DMS 273 (cell line): ENCODE data around the gene PTDSS2.
"Not testable (repeated sequence)": the region's sequence is repeated elsewhere in the genome, so short reads cannot be mapped to it uniquely, and the experiment has no call there.

Source experiments
- DNase-seq: peaks from one replicate; lab custom pipeline; 2025; ENCODE audit not compliant: unreplicated experiment; lab: John Stamatoyannopoulos, UW

The PTDSS2 gene

GRCh38 chr11:449889-450808 lies at the start of gene PTDSS2:
TSS of gene PTDSS2 (plus strand) at chr11:450279. CDS start at chr11:450456, 177 bp downstream.
- DNase-seq: peak; percentile 96

- DNase-seq: not testable (repeated sequence)
These were observed 48.9 kb upstream of the PTDSS2 start for GRCh38 chr11:401196-401595.

- DNase-seq: no peak
These were observed 46.9 kb upstream of the PTDSS2 start for GRCh38 chr11:403021-403760.

GRCh38 chr11:403761-404431 lies 46.2 kb upstream of the PTDSS2 start:
- DNase-seq: no peak

GRCh38 chr11:404551-405264 lies 45.4 kb upstream of the PTDSS2 start:
- DNase-seq: no peak

GRCh38 chr11:405323-405953 lies 44.6 kb upstream of the PTDSS2 start:
- DNase-seq: peak; percentile 74

GRCh38 chr11:405954-406795 lies 43.9 kb upstream of the PTDSS2 start:
- DNase-seq: no peak

- DNase-seq: no peak
These were observed 43.1 kb upstream of the PTDSS2 start for GRCh38 chr11:406796-407650.

GRCh38 chr11:407651-408123 lies 42.4 kb upstream of the PTDSS2 start:
- no peak for DNase-seq

GRCh38 chr11:408154-409007 lies 41.7 kb upstream of the PTDSS2 start:
- no peak for DNase-seq

- DNase-seq: no peak
These were observed 41.0 kb upstream of the PTDSS2 start for GRCh38 chr11:409008-409599.

- DNase-seq: no peak
These were observed 40.2 kb upstream of the PTDSS2 start for GRCh38 chr11:409600-410483.

GRCh38 chr11:410711-411110 lies 39.4 kb upstream of the PTDSS2 start:
- not testable (repeated sequence) for DNase-seq

GRCh38 chr11:411520-411919 lies 38.6 kb upstream of the PTDSS2 start:
- not testable (repeated sequence) for DNase-seq

GRCh38 chr11:412641-413119 lies 37.4 kb upstream of the PTDSS2 start:
- no peak for DNase-seq
